ENCODE results near the gene CAPN12.

CAPN12 gene

GRCh38 chr19:38695317-38695683 is 49.0 kb downstream of the CAPN12 start:
- DNase-seq = no peak

- DNase-seq = peak; percentile 84
Observed at GRCh38 chr19:38693380-38694223, 50.7 kb downstream of the CAPN12 start.

GRCh38 chr19:38692458-38693379 is 51.6 kb downstream of the CAPN12 start:
- DNase-seq = no peak

DNA sequence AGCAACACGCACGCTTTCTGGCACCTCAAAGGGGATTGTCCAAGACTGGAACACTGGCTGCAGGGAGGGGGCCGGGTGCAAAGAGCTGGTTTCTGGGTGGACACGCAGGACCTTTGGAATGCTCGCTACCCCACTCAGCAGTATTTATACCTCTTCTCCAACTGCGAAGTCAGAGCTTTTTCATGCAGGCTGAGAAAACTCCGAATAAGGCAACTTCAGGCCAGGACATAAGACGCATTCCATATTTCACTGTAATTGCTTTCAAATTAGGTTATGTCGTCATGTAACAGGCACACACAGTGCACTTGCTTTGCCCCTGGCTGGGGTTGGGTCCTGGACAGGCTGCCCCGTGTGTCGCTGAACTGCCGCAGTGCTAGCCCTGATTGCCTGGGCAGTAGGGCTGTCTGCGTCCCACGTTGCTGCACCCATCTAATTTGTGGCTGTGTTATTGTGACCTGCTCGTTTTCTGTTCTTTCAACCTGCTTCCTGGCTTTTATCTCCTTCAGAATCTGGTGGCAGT is 52.3 kb downstream of the CAPN12 start:
- DNase-seq = peak; percentile 100

- DNase-seq = peak; percentile 39
Observed at GRCh38 chr19:38690832-38691231, 53.4 kb downstream of the CAPN12 start.

DNA sequence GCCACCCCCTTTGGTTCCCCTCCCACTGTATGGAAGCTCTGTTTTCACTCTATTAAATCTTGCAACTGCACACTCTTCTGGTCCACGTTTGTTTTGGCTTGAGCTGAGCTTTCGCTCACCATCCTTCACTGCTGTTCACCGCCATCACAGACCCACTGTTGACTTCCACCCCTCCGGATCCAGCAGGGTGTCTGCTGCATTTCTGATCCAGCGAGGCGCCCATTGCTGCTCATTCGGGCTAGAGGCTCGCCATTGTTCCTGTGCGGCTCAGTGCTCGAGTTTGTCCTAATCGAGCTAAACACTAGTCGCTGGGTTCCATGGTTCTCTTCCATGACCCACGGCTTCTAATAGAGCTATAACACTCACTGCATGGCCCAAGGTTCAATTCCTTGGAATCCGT is 54.1 kb downstream of the CAPN12 start:
- no peak for DNase-seq

DNA sequence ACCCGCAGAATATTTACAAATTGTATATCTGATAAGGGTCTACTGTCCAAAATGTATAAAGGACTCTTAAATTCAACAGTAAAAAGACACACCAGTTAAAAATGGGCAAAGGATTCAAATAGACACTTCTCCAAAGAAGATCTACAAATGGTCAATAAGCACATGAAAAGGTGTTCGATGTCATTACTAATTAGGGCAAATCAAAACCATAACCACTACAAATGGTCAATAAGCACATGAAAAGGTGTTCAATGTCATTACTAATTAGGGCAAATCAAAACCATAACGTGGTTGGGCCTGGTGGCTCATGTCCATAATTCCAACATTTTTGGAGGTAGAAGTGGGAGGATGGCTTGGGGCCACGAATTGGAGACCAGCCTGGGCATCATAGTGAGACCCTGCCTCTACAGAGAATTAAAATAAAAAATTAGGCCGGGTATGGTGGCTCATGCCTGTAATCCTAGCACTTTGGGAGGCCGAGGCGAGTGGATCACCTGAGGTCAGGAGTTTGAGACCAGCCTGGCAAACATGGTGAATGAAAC is 56.4 kb downstream of the CAPN12 start:
- DNase-seq = no peak

- DNase-seq = no peak
Observed at GRCh38 chr19:38686530-38686888, 57.8 kb downstream of the CAPN12 start.

DNA sequence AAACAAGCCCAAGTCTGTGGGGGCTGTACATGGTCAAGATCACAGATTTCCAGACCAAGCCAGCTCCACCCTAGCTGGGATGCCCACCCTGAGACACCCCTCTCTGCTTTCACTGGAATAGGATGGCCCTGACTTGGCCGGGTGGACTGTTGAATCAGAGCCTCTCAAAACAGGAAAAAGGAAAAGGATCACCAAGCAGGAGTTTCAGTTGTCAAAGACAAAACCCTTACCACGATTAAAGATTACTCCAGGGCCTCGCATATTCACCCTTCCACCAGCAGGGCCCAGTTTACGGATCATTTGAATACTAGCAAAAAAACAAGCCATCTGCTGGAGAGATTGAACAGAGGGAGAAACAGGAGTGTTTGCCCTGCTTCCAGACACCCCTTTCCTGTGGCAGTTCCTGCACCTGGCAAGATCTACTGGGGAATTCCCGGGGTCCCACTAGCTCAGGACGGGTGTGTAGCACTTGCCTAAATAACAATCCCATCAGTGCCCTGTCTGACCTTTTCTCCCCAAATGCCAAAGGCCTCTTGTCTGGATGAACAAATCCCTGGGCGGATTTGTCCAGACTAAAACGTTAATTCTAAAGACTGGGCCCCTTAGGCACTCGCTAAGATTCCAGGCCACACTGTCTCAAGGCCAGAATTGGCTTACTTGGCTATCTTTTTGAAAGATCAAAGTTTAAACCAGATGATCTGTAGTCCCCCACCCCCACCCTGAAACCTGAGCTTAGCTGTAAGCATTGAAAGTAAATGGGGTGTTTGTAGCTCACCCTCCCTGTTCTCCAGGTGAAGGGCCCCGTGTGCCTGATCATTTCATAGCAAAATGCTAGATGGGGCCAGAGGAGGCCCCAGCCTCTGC is 58.4 kb downstream of the CAPN12 start:
- peak; percentile 60 for DNase-seq

- no peak for DNase-seq
Observed at GRCh38 chr19:38684862-38685665, 59.2 kb downstream of the CAPN12 start.

DNA sequence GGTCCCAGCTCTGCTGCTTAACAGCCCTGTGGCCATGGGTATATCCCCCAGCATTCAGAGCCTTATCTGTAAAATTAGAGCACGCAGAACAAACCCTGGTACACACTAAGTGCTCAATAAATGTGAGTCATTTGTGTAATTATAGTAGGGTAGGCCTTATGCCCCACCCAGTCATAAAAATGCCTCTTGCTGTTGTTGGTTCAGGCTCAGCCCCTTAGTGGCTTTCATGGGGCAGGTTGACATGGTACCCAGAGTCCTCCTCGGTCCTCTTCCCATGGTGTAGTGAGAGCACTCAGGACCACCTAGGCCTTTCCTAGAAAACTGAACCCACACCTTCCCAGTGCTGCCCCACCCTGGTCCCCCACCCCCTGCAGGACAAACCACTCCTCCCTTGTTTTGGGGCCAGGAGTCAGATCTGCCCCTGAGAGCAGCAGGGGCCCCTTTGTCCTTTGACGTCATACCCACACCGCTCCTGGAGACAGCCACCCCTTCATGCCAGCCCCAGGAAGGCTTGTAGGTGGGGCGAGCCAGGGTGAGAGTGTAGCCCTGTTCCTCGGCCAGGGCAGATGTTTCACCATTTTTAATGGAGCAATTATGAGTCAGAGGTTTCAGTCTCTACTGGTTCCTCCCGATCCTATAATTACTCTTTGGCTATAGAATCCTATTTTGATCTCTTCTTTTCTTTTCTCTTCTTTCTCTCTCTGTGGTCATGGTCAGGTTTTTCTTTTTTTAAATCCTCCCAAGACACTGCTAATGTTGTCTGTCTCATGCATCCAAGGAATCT is 60.0 kb downstream of the CAPN12 start:
- DNase-seq = peak; percentile 94

DNA sequence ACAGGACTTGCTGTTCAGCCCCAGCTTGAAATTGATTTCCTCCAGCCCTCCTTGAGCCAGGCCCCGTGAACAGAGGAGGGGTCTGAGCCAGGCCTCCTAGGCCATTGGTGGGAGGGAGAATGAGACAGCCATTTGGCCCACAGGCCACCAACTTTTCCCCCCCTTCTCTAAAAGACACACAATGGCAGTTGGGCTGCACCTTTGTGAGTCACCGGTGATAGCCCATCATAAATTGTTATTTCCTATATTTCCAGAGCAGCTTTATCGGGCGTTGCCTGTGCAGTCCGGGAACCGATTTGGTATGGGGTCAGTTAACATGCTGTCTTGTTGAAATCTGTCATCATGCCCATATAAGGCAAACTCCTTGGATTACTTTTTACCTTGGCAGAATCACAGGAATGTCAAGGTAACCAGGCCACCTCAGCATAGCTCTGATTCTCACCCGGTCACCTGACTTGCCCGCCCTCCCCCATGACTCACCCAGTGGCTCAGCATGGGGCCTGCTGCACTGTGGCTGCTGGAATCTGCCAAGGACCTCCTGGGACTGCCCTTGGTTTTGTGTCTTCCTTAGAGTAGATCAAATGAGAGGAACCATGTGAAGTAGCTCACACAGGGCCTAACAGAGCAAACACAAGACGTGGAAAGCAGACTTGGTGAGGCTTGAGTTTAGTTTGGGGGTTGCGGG is 60.7 kb downstream of the CAPN12 start:
- DNase-seq = peak; percentile 86

GRCh38 chr19:38682872-38683392 is 61.3 kb downstream of the CAPN12 start:
- DNase-seq = no peak

GRCh38 chr19:38682195-38682867 is 61.9 kb downstream of the CAPN12 start:
- DNase-seq = no peak

All from HCEC 1CT (cell line).